Measurements from ENCODE around the gene PTEN.
"Not testable (repeated sequence)": the region's sequence is repeated elsewhere in the genome, so short reads cannot be mapped to it uniquely, and the experiment has no call there.

The PTEN gene

DNA sequence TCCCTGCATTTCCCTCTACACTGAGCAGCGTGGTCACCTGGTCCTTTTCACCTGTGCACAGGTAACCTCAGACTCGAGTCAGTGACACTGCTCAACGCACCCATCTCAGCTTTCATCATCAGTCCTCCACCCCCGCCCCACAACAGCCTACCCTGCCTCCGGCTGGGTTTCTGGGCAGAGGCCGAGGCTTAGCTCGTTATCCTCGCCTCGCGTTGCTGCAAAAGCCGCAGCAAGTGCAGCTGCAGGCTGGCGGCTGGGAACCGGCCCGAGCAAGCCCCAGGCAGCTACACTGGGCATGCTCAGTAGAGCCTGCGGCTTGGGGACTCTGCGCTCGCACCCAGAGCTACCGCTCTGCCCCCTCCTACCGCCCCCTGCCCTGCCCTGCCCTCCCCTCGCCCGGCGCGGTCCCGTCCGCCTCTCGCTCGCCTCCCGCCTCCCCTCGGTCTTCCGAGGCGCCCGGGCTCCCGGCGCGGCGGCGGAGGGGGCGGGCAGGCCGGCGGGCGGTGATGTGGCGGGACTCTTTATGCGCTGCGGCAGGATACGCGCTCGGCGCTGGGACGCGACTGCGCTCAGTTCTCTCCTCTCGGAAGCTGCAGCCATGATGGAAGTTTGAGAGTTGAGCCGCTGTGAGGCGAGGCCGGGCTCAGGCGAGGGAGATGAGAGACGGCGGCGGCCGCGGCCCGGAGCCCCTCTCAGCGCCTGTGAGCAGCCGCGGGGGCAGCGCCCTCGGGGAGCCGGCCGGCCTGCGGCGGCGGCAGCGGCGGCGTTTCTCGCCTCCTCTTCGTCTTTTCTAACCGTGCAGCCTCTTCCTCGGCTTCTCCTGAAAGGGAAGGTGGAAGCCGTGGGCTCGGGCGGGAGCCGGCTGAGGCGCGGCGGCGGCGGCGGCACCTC lies at the start of gene PTEN, which contains the start of gene KLLN:
Gene PTEN, plus strand, starts transcription at position 573 of the 891 bp plus-strand sequence. CDS start 845 bp downstream, outside the sequence.
Gene KLLN, minus strand, starts transcription at position 481 of the 891 bp plus-strand sequence. CDS start 1,046 bp downstream, outside the sequence.
- peak; percentile 85 for DNase-seq

- no peak for DNase-seq
Observed at GRCh38 chr10:87816163-87816897, 47.1 kb upstream of the PTEN start.

- DNase-seq = no peak
Observed at GRCh38 chr10:87816898-87817608, 46.4 kb upstream of the PTEN start.

DNA sequence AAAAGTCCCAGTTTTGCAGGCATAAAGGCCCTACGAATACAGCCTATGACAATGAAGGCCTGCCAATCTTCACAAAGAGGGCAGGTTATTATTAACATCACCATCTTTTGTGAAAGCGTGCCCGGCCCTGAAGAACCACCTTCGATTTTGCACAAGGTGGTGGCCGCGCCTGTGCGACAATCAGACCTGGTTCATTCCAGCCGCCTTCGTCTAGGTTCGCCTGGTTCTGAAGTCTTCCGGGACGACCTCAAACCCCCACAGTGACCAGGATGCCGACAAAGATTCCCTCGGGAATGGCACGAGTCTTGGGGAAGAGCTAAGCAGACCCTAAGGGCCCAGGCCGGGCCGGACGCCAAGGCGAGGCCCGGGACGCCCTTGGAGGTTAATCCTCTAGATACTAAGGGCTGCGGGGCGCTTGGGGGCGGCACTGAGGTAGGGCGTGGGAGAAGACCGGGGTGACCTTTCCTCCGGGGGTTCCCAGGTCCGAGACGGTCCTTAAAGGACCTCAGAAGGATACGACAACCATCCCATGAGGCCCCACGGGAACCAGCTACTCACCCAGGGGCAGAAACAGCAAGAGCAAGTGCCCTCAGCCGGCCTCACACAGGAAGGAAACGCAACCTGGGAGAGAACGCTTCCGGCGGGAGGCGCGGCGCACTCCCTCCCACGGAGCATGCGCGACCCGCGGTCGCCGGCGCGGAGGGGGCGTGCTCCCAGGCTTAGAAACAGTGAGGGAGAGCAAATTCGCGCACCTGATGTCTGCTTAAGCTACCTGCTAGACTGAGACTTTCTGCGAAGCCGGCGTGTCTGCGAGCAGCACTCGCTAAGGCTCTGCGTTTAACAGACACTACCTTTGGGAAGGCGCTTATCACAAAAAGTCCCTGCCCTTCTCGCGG lies 45.6 kb upstream of the PTEN start, which contains the start of gene ATAD1:
Gene ATAD1, minus strand, starts transcription at position 618 of the 896 bp plus-strand sequence. CDS start 3,627 bp downstream, outside the sequence.
- peak; percentile 90 for DNase-seq

DNA sequence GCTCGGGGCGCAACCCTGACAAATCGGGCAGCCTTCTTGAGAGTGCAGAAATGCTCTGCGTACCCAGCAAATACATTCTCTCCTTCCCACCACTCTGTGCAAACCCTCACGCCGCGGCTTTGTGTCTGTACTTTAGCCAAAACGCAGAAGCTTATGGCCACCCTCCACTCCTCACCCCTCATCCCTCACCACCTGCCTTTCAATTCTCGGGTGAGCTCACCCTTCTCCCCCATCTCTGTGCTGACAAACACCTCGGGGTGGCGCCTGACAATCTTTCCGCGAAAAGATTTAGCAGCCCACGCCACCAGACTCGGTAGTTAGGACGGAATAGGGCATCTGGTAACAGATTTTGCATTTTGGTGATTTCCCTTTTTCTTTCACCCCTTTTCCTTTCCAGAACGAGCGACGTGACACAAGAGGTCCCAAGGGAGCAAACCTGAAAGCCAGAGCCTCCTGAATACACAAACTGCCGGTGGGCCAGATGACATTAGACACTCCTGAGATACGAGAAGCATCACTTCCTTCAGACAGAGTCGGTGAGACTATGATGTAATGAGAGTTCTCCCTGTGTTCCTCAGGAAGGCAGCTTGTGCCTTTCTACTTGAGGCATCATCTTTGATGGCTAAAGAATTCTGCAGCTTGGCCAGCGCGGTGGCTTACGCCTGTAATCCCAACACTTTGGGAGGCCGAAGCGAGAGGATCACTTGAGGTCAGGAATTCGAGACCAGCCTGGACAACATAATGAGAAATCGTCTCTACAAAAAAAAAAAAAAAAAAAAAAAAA lies 44.7 kb upstream of the PTEN start:
- DNase-seq = peak; percentile 72

DNA sequence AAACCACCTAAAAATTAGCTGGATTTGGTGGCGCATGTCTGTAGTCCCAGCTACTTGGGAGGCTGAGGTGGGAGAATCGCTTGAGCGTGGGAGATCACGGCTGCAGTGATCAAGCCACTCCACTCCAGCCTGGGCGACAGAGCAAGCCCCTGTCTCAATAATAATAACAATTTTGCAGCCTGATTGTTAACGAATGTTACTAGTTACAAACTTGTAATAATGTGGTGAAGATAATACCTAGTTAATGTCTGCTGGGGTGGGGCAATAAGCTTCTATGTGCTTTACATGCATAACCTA lies 44.2 kb upstream of the PTEN start:
- no peak for DNase-seq

DNA sequence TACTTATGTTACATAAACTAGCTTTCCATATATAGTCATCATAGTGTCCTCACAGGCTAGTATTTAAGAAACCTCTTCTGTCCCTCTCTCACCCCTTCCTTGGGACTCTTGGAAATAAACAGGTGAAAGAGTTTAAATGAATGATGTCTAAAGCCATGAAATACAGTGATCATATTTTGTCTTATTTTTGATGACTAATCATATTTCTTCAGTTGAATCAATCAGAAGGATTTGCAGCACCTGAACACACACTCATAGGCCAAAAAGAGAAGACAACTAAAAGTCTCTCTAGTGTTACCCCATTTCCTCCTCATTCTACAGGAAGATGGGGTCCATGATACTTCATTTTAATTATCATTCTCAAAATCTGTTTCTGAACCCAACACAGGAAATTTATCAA lies 36.8 kb upstream of the PTEN start:
- DNase-seq = no peak

- no peak for DNase-seq
Observed at GRCh38 chr10:87827681-87828080, 35.7 kb upstream of the PTEN start.

GRCh38 chr10:87829051-87829450 lies 34.4 kb upstream of the PTEN start:
- not testable (repeated sequence) for DNase-seq

DNA sequence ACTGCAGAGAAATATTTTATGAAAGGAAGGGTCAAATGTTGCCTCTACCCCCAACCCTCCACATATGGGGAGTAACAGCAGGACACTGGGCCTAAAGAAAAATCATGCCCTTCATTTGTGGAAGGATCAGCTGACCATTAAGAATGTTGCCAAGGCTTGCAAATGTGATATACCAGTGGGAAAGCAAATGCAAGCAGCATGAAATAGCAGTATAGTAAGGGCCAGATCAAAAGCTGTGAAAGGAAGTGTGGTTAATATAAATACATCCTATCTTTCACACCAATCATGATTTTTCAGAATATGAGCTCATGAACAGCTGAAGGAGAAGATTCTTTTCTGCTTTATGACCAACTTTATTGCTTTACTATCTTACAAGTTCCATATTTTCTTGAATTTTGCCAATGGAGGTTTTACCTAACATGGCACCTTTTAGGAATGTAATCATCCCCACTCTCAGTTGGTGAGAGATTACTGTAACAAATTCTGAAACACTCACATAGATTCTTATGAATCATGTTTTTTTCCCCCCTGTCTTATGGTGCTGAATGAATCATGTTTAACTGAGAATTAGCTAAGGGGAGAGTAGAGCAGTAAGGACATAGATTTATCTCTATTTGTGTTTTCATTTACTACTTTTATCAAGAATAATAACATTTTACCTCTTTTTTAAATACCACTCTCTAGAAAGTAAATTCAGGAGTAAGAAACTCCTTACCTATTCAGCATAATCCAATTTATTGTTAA lies 33.3 kb upstream of the PTEN start:
- no peak for DNase-seq

- no peak for DNase-seq
Observed at GRCh38 chr10:87836098-87836497, 27.3 kb upstream of the PTEN start.

DNA sequence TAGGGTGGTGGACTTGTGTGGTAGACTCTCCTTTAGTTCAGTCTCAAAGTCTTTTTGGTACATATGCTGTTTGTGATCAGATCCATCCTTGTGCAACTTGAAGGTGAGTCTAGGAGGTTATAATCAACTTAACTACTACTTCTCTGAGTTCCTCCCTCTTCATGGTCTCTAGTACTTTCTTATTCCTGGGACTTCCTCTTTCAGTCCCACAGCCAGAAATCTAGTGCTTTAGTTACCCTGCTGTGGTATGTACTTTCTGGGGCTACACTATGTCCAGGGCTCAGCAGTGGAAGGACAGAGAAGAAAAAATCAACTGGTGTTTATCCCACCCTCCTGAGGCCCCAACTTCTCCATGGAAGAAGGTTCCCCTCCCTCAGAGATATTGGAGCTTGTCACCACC lies 26.0 kb upstream of the PTEN start:
- no peak for DNase-seq

- no peak for DNase-seq
Observed at GRCh38 chr10:87838650-87839049, 24.8 kb upstream of the PTEN start.

- no peak for DNase-seq
Observed at GRCh38 chr10:87841186-87841585, 22.2 kb upstream of the PTEN start.

GRCh38 chr10:87842220-87842641 lies 21.2 kb upstream of the PTEN start:
- no peak for DNase-seq

DNA sequence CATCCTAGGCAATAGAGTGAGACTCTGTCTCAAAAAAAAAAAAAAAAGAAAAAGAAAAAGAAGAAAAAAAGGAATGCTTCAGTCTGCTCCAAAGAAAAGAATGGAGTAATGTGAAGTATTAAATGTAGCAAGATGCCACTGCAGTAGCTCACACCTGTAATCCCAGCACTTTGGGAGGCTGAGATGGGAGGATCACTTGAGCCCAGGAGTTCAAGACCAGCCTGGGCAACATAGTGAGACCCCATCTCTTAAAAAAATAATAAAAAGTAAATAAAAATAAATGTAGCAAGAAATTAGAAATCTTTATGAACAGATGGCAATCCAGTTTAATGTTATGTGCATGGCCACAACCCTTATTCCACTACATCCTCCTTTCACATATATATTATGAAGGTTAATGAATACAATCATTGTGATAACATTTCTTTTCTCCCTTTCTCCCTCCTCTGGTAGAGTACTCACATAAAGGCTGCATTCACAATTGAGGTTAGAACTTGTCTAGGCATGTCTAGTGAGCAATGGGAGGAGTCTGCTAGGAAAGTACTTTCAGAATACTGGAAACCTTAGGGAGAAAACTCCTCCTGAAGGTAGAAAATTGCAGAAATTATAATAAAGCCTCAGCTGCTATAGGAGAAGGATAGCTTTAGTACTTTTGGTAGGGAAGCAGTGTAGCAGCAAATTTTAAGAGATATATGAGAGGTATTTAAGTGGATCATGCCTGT lies 20.5 kb upstream of the PTEN start:
- no peak for DNase-seq

- no peak for DNase-seq
Observed at GRCh38 chr10:87843714-87844113, 19.7 kb upstream of the PTEN start.

- no peak for DNase-seq
Observed at GRCh38 chr10:87844837-87845623, 18.4 kb upstream of the PTEN start.

DNA sequence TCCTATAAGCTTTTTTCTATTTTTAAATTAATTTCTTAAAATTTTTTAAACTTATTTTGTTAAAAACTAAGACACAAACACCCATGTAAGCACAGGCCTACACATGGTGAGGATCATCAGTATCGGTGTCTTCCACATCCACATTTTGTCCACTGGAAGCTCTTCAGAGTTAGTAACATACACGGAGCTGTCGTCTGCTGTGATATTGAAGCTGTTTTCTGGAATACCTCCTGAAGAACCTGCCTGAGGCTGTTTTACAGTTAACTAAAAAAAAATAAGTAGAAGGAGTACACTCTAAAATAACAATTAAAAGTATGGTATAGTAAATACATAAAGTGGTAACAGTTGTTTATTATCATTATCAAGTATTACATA lies 17.8 kb upstream of the PTEN start:
- DNase-seq = no peak
